GM23248 (cell line): ENCODE data around the gene PYGL. TPM values are rescaled to one million over a fixed set of nuclear protein-coding genes. Genes with fewer than 3 reads are reported as not detected.
A peak's percentile ranks its signal among the peaks of the same experiment; 100 is the strongest.

Experiments
- DNase-seq: peaks from one replicate; pipeline ENCODE4 v3.0.0-alpha.2; 2015
- H2AFZ ChIP-seq: fragments of 200-600 bp; sonication (generic); 2 replicates; pipeline ENCODE4 v1.6.1; 2016; ENCODE audit warnings: antibody characterized with exemption
- H3F3A ChIP-seq: fragments of 200-600 bp; sonication (generic); 2 replicates; pipeline ENCODE4 v1.6.1; 2016; ENCODE audit warnings: mild to moderate bottlenecking, antibody characterized with exemption, mixed run types; ENCODE audit not compliant: insufficient read depth
- H3K27ac ChIP-seq: fragments of 200-600 bp; sonication (generic); 2 replicates; pipeline ENCODE4 v1.5.1; 2016; ENCODE audit warnings: mild to moderate bottlenecking
- H3K27me3 ChIP-seq: fragments of 200-600 bp; sonication (generic); replicated peaks from 2 replicates; pipeline ENCODE4 v1.6.1; 2016; ENCODE audit warnings: mild to moderate bottlenecking; ENCODE audit not compliant: insufficient read depth
- H3K36me3 ChIP-seq: fragments of 200-600 bp; sonication (generic); 2 replicates; pipeline ENCODE4 v1.6.1; 2016; ENCODE audit warnings: low read depth, mild to moderate bottlenecking
- H3K4me1 ChIP-seq: fragments of 200-600 bp; sonication (generic); 2 replicates; pipeline ENCODE4 v1.6.1; 2016; ENCODE audit warnings: mild to moderate bottlenecking; ENCODE audit not compliant: insufficient read depth
- H3K4me2 ChIP-seq: fragments of 200-600 bp; sonication (generic); one replicate; pipeline ENCODE4 v1.6.1; 2016; ENCODE audit warnings: mild to moderate bottlenecking; ENCODE audit not compliant: unreplicated experiment
- H3K4me3 ChIP-seq: fragments of 200-600 bp; sonication (generic); 2 replicates; pipeline ENCODE4 v1.5.1; 2016; ENCODE audit warnings: mild to moderate bottlenecking
- H3K79me2 ChIP-seq: fragments of 200-600 bp; sonication (generic); 2 replicates; pipeline ENCODE4 v1.6.1; 2016; ENCODE audit warnings: mild to moderate bottlenecking; ENCODE audit not compliant: insufficient read depth
- H3K9ac ChIP-seq: fragments of 200-600 bp; sonication (generic); 2 replicates; pipeline ENCODE4 v1.6.1; 2016; ENCODE audit warnings: mild to moderate bottlenecking
- H3K9me2 ChIP-seq: fragments of 200-600 bp; sonication (generic); 2 replicates; pipeline ENCODE4 v1.6.1; 2016; ENCODE audit warnings: mixed run types, mild to moderate bottlenecking, moderate library complexity; ENCODE audit not compliant: insufficient read depth
- H3K9me3 ChIP-seq: fragments of 200-600 bp; sonication (generic); one replicate; pipeline ENCODE4 v1.6.1; 2017; ENCODE audit warnings: low read depth
- H4K20me1 ChIP-seq: fragments of 200-600 bp; sonication (generic); 2 replicates; pipeline ENCODE4 v1.6.0; 2016; ENCODE audit not compliant: insufficient read depth
- EZH2 ChIP-seq: fragments of 200-600 bp; sonication (generic); IDR thresholded peaks from 2 replicates; pipeline ENCODE4 v1.6.1; 2018; ENCODE audit warnings: antibody characterized with exemption, mild to moderate bottlenecking; ENCODE audit not compliant: insufficient read depth, poor library complexity, severe bottlenecking
- EZH2phosphoT487 ChIP-seq: fragments of 200-600 bp; sonication (generic); IDR thresholded peaks from 2 replicates; pipeline ENCODE4 v1.6.1; 2018; ENCODE audit warnings: antibody characterized with exemption, moderate library complexity, mild to moderate bottlenecking, low read depth; ENCODE audit not compliant: insufficient read depth
- WGBS, 2 experiments: methylation state at CpG; one replicate each; pipeline ENCODE4 v1.1.6; 2015 to 2017; ENCODE audit warnings: low lambda C conversion rate in 2 of 2, low coverage in 1 of 2; ENCODE audit errors: missing lambda C conversion rate in 2 of 2; 5-methylcytosine and 5-hydroxymethylcytosine counted together
- in situ Hi-C: fragments of 300-500 bp; cut with MboI; formaldehyde crosslinking; loops from 2 replicates; pipeline ENCODE4 v1.15.0; 2020
- polyA plus RNA-seq: library from polyadenylated mRNA; unstranded; fragments of >200 nt; fragmentation: Nextera tagmentation; extraction: Ambion mirVana; gene quantifications from 2 replicates; pipeline ENCODE4 v1.2.1, GENCODE V29; 2016
- total RNA-seq: library from RNA; depleted of rRNA; stranded (reverse); fragments of >200 nt; shearing (Covaris generic); gene quantifications from 2 replicates; pipeline ENCODE4 v1.2.3, GENCODE V29; 2014

Gene PYGL
- total and polyA plus RNA-seq, 2 experiments from 2014 or later: 42.6 to 55.8 TPM

GRCh38 chr14:50887476-50887875 lies 56.8 kb downstream of the PYGL start:
- H3F3A ChIP-seq: no peaks in the 10 kb centered on the region

GRCh38 chr14:50883827-50884197 lies 60.5 kb downstream of the PYGL start:
- 92 to 100% methylated on average over 1 of the region's 1 CpG for WGBS, 2 experiments
- TF ChIP-seq EZH2 (no peak), EZH2phosphoT487 (no peak)
- Histone ChIP-seq H3F3A (no peaks in the 10 kb centered on the region), H3K36me3 (no peaks in the 10 kb centered on the region), H4K20me1 (no peaks in the 10 kb centered on the region), H3K9me3 (no peaks in the 10 kb centered on the region), H3K79me2 (no peaks in the 10 kb centered on the region), H3K4me3 (no peak overlapping the region), H2AFZ (no peak overlapping the region), H3K27ac (no peak overlapping the region), H3K27me3 (peaks cover 5% of the 10 kb centered on the region; the same call in 1 of the 2 replicates), H3K9me2 (no peaks in the 10 kb centered on the region), H3K4me1 (no peaks in the 10 kb centered on the region), H3K9ac (no peak overlapping the region), H3K4me2 (no peak overlapping the region)
- no peak for DNase-seq
- in situ Hi-C loops: no loop called here

More at GRCh38 chr14:50887476-50887875, 56.8 kb downstream of the PYGL start:
- Histone ChIP-seq H3K4me1 (no peaks in the 10 kb centered on the region), H2AFZ (no peak overlapping the region), H3K79me2 (no peaks in the 10 kb centered on the region), H3K4me3 (no peak overlapping the region), H3K9me2 (no peaks in the 10 kb centered on the region), H3K4me2 (no peak overlapping the region), H3K9ac (no peak overlapping the region), H4K20me1 (no peaks in the 10 kb centered on the region), H3K27ac (no peak overlapping the region), H3K9me3 (no peaks in the 10 kb centered on the region), H3K36me3 (no peaks in the 10 kb centered on the region), H3K27me3 (no peaks in the 10 kb centered on the region)
- TF ChIP-seq EZH2 (no peak), EZH2phosphoT487 (no peak)
- DNase-seq: no peak
- in situ Hi-C loops: no loop called here

GRCh38 chr14:50882932-50883826 lies 61.1 kb downstream of the PYGL start:
- Histone ChIP-seq H3K4me2 (no peak overlapping the region), H3K9me2 (no peaks in the 10 kb centered on the region), H3K36me3 (no peaks in the 10 kb centered on the region), H3K9ac (no peak overlapping the region), H3K9me3 (no peaks in the 10 kb centered on the region), H3K79me2 (no peaks in the 10 kb centered on the region), H3K27ac (no peak overlapping the region), H4K20me1 (no peaks in the 10 kb centered on the region), H3K4me1 (no peaks in the 10 kb centered on the region), H3K4me3 (no peak overlapping the region), H3K27me3 (peaks cover 6% of the 10 kb centered on the region; the same call in 1 of the 2 replicates), H2AFZ (no peak overlapping the region), H3F3A (no peaks in the 10 kb centered on the region)
- in situ Hi-C loops: no loop called here
- TF ChIP-seq EZH2phosphoT487: no peak
- no peak for TF ChIP-seq EZH2
- 92 to 94% methylated on average over 8 of the region's 8 CpGs for WGBS, 2 experiments
- no peak for DNase-seq

- TF ChIP-seq EZH2phosphoT487 (no peak), EZH2 (no peak)
- WGBS, 2 experiments: 64 to 66% methylated on average over 7 of the region's 7 CpGs
These were observed 68.8 kb downstream of the PYGL start for GRCh38 chr14:50875359-50876070.

More at GRCh38 chr14:50875359-50876070, 68.8 kb downstream of the PYGL start:
- Histone ChIP-seq H3K79me2 (no peaks in the 10 kb centered on the region), H3K27ac (no peak overlapping the region), H3F3A (peaks cover 9% of the 10 kb centered on the region; the same call in 1 of the 2 replicates), H3K4me3 (no peak overlapping the region), H4K20me1 (no peaks in the 10 kb centered on the region), H3K36me3 (no peaks in the 10 kb centered on the region), H3K9me3 (no peaks in the 10 kb centered on the region), H3K4me1 (no peaks in the 10 kb centered on the region), H3K27me3 (peaks cover 26% of the 10 kb centered on the region), H3K9me2 (no peaks in the 10 kb centered on the region), H2AFZ (no peak overlapping the region), H3K9ac (no peak overlapping the region), H3K4me2 (no peak overlapping the region)
- in situ Hi-C loops: no loop called here
- DNase-seq: peak; percentile 64
